Astrocyte (in vitro differentiated cells and primary cell): ENCODE results near the gene CNGA1.

Source experiments
- EZH2 ChIP-seq: IDR thresholded peaks from 2 replicates; pipeline ENCODE4 v1.6.1; 2012; ENCODE audit warnings: mild to moderate bottlenecking, low read length, inconsistent platforms; ENCODE audit not compliant: insufficient read depth
- TF ChIP-seq, protein P1 (sequence below): IDR thresholded peaks from 2 replicates; pipeline ENCODE4 v1.5.1; 2011; ENCODE audit warnings: low read depth, mild to moderate bottlenecking, inconsistent platforms, low read length, moderate library complexity; ENCODE audit not compliant: insufficient read depth

- TF ChIP-seq, protein P1, sequence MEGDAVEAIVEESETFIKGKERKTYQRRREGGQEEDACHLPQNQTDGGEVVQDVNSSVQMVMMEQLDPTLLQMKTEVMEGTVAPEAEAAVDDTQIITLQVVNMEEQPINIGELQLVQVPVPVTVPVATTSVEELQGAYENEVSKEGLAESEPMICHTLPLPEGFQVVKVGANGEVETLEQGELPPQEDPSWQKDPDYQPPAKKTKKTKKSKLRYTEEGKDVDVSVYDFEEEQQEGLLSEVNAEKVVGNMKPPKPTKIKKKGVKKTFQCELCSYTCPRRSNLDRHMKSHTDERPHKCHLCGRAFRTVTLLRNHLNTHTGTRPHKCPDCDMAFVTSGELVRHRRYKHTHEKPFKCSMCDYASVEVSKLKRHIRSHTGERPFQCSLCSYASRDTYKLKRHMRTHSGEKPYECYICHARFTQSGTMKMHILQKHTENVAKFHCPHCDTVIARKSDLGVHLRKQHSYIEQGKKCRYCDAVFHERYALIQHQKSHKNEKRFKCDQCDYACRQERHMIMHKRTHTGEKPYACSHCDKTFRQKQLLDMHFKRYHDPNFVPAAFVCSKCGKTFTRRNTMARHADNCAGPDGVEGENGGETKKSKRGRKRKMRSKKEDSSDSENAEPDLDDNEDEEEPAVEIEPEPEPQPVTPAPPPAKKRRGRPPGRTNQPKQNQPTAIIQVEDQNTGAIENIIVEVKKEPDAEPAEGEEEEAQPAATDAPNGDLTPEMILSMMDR, result no peak
- no peak for TF ChIP-seq EZH2
Measured at GRCh38 chr4:47996021-47996420, 20.5 kb downstream of the CNGA1 start.
